GM23248 (cell line): ENCODE data around the gene LRRTM1.

Source experiments
- EZH2 ChIP-seq: fragments of 200-600 bp; sonication (generic); IDR thresholded peaks from 2 replicates; pipeline ENCODE4 v1.6.1; 2018; ENCODE audit warnings: antibody characterized with exemption, mild to moderate bottlenecking; ENCODE audit not compliant: insufficient read depth, poor library complexity, severe bottlenecking
- EZH2phosphoT487 ChIP-seq: fragments of 200-600 bp; sonication (generic); IDR thresholded peaks from 2 replicates; pipeline ENCODE4 v1.6.1; 2018; ENCODE audit warnings: antibody characterized with exemption, moderate library complexity, mild to moderate bottlenecking, low read depth; ENCODE audit not compliant: insufficient read depth

DNA sequence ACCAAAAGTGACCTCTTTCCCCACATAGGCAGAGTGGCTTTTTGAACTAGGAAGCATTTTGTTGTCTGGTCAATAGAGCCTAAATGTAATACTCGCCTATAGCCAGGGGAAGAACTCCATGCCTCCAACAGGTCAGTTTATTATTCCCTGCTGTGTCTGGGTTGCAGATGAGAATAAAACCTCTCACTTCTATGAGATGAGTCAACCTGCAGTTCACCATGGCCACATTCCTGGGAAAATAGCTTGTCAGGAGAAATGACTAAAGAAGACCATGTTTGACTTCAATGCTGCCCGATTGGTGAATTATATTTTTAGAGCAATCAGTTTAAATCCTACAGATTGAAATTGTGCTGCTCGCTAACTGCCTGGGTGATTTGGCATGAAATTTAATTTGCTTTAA lies 46.7 kb upstream of the LRRTM1 start:
- no peak for TF ChIP-seq EZH2phosphoT487
- TF ChIP-seq EZH2 = no peak
